Ishikawa (cell line): Measurements from ENCODE around the gene PATJ.

Source experiments
- CEBPB ChIP-seq: IDR thresholded peaks from 2 replicates; pipeline ENCODE4 v1.6.1; 2012
- CREB1 ChIP-seq: IDR thresholded peaks from 2 replicates; pipeline ENCODE4 v1.6.1; 2012; ENCODE audit warnings: low read depth
- EGR1 ChIP-seq: IDR thresholded peaks from 2 replicates; pipeline ENCODE4 v1.6.1; 2012
- EP300 ChIP-seq: IDR thresholded peaks from 2 replicates; pipeline ENCODE4 v1.6.1; 2012; ENCODE audit warnings: borderline replicate concordance
- FOXM1 ChIP-seq: IDR thresholded peaks from 2 replicates; pipeline ENCODE4 v1.6.1; 2012; ENCODE audit warnings: low read depth, borderline replicate concordance
- NFIC ChIP-seq: IDR thresholded peaks from 2 replicates; pipeline ENCODE4 v1.6.1; 2012
- RAD21 ChIP-seq: IDR thresholded peaks from 2 replicates; pipeline ENCODE4 v1.6.1; 2012; ENCODE audit warnings: low read depth
- TAF1 ChIP-seq: IDR thresholded peaks from 2 replicates; pipeline ENCODE4 v1.6.1; 2012; ENCODE audit warnings: low read depth, mild to moderate bottlenecking
- TCF12 ChIP-seq: IDR thresholded peaks from 2 replicates; pipeline ENCODE4 v1.6.1; 2012; ENCODE audit warnings: low read depth
- TEAD4 ChIP-seq: IDR thresholded peaks from 2 replicates; pipeline ENCODE4 v1.6.1; 2012
- YY1 ChIP-seq: IDR thresholded peaks from 2 replicates; pipeline ENCODE4 v1.6.1; 2012; ENCODE audit warnings: low read depth
- ZBTB7A ChIP-seq: IDR thresholded peaks from 2 replicates; pipeline ENCODE4 v1.6.1; 2012; ENCODE audit warnings: low read depth
- TF ChIP-seq, protein P1 (sequence below): IDR thresholded peaks from 2 replicates; pipeline ENCODE4 v1.6.1; 2012
- TF ChIP-seq, protein P2 (sequence below): IDR thresholded peaks from 2 replicates; pipeline ENCODE4 v1.6.1; 2012; ENCODE audit warnings: low read depth, mild to moderate bottlenecking
- TF ChIP-seq, protein P3 (sequence below): IDR thresholded peaks from 2 replicates; pipeline ENCODE4 v1.6.1; 2012

Gene PATJ

DNA sequence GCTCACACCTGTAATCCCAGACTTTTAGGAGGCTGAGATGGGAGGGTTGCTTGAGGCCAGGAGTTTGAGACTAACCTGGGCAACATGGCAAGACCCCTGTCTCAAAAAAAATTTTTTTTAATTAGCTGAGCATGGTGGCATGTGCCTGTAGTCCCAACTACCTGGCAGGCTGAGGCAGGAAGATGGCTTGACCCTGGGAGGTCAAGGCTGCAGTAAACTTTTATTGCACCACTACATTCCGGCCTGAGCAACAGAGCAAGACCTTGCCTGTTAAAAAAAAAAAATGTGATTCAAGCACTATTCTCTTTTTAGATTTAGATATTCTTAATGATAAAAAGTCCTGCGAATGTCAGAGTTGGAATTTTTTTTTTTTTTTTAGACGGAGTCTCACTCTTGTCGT is 349.8 kb downstream of the PATJ start:
- TF ChIP-seq TEAD4 (no peak), TAF1 (no peak), EGR1 (no peak), TCF12 (no peak)
- TF ChIP-seq, protein P1, sequence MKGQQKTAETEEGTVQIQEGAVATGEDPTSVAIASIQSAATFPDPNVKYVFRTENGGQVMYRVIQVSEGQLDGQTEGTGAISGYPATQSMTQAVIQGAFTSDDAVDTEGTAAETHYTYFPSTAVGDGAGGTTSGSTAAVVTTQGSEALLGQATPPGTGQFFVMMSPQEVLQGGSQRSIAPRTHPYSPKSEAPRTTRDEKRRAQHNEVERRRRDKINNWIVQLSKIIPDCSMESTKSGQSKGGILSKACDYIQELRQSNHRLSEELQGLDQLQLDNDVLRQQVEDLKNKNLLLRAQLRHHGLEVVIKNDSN = no peak

DNA sequence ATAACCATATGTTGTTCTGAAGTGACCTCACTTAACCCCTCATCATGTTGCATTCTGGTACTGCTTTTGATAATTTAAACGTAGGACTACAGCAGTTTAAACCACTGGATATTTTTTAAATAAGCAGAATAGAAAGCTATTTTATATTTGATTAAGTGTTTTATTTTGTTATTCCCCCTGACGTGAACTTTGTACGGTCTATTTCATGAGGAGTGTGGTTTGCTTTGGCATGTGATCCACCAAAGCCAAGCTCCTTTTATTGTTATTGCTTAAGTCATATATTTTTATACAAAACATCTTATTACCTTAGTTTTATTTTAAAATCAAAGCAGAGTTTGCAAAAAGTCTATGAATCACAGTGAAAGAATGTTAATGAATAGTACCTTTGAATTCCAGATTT is 351.0 kb downstream of the PATJ start:
- TF ChIP-seq ZBTB7A (no peak), TAF1 (no peak), FOXM1 (no peak), TCF12 (no peak)
- TF ChIP-seq, protein P2, sequence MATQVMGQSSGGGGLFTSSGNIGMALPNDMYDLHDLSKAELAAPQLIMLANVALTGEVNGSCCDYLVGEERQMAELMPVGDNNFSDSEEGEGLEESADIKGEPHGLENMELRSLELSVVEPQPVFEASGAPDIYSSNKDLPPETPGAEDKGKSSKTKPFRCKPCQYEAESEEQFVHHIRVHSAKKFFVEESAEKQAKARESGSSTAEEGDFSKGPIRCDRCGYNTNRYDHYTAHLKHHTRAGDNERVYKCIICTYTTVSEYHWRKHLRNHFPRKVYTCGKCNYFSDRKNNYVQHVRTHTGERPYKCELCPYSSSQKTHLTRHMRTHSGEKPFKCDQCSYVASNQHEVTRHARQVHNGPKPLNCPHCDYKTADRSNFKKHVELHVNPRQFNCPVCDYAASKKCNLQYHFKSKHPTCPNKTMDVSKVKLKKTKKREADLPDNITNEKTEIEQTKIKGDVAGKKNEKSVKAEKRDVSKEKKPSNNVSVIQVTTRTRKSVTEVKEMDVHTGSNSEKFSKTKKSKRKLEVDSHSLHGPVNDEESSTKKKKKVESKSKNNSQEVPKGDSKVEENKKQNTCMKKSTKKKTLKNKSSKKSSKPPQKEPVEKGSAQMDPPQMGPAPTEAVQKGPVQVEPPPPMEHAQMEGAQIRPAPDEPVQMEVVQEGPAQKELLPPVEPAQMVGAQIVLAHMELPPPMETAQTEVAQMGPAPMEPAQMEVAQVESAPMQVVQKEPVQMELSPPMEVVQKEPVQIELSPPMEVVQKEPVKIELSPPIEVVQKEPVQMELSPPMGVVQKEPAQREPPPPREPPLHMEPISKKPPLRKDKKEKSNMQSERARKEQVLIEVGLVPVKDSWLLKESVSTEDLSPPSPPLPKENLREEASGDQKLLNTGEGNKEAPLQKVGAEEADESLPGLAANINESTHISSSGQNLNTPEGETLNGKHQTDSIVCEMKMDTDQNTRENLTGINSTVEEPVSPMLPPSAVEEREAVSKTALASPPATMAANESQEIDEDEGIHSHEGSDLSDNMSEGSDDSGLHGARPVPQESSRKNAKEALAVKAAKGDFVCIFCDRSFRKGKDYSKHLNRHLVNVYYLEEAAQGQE = no peak
- TF ChIP-seq, protein P1 = no peak

DNA sequence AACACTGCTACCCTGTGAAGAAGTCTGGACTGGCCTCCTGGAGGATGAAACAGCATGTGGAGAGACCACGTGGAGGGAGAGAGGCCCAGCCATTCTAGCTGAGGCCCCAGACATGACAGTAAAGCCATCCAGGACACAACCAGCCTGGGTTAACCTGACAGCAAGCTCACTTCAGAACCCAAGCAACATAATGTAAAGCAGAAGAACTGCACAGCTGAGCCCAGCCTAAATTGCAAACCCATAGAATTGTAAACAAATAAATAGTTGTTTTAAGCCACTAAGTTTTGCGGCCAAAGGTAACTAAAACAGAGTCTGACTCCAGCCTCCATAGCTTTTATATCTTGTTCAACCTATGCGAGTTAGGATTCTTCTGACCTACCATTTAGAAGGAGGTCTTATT is 355.2 kb downstream of the PATJ start:
- no peak for TF ChIP-seq TEAD4
- TF ChIP-seq EP300 = no peak
- TF ChIP-seq EGR1 = no peak
- TF ChIP-seq CEBPB = no peak
- no peak for TF ChIP-seq ZBTB7A
- TF ChIP-seq, protein P3, sequence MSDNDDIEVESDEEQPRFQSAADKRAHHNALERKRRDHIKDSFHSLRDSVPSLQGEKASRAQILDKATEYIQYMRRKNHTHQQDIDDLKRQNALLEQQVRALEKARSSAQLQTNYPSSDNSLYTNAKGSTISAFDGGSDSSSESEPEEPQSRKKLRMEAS = no peak

DNA sequence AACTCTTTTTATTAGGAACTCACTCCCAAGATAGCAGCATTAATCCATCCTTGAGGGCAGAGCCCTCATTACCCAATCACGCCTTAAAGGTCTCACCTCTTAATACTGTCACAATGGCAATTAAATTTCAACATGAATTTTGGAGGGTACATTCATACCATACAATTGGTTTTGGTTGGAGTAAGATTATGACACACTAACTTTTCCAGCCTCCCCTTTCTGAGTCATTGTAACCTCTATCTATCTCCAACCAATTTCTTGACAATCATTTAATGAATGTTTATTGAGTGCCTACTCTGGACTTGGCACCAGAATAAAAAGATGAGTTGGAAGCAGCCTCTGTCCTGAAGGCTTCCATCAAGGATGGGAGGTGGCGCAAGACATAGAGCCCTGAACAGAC is 358.2 kb downstream of the PATJ start:
- TF ChIP-seq CREB1 = no peak
- TF ChIP-seq NFIC = no peak
- no peak for TF ChIP-seq TAF1
- TF ChIP-seq RAD21 = no peak
- no peak for TF ChIP-seq ZBTB7A
- TF ChIP-seq, protein P1 = no peak
- TF ChIP-seq, protein P2 = no peak
- no peak for TF ChIP-seq CEBPB

DNA sequence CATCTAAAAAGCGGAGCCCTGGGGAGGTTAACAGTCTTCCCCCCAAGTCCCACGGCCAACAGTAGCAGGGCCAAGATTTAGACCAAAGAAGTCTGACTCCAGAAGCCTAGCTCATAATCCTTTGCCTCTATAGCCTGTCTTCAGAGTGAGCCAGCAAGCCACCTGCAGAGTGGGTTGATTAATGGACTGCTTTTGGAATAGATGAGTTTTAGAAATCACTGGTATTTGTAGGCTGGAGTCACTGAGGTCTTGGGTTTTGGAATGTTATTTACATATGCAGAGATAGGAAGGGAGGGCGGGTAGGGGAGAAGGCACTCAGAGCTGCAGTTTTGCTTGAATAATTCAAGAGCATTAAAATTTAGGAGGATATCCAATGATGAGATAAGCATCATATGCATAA is 361.6 kb downstream of the PATJ start:
- TF ChIP-seq RAD21 (no peak), YY1 (no peak), CREB1 (no peak), CEBPB (no peak), NFIC (no peak), EP300 (no peak), ZBTB7A (no peak), FOXM1 (no peak), TEAD4 (no peak), TAF1 (no peak)
- TF ChIP-seq, protein P1 = no peak
- TF ChIP-seq, protein P2 = no peak
- TF ChIP-seq, protein P3 = no peak
